MCF 10A (cell line): ENCODE results near the gene FIBCD1. TPM values are rescaled to one million over a fixed set of nuclear protein-coding genes. Genes with fewer than 3 reads are reported as not detected.
"Not testable (repeated sequence)": the region's sequence is repeated elsewhere in the genome, so short reads cannot be mapped to it uniquely, and the experiment has no call there.

Experiments used
- BruUV-seq: library from RNA; stranded (reverse); fragments of 400-500 nt; replicated peaks from 2 replicates; lab custom pipeline; 2021; lab: Mats Ljungman, UMichigan
- CTCF ChIA-PET: fragments of 300-600 bp; sonication (Branson Sonifier 250); formaldehyde crosslinking; extraction: SDS; loops from one replicate; lab custom pipeline; 2021; ENCODE audit warnings: antibody characterized with exemption, inconsistent platforms; lab: Yijun Ruan, JAX
- POLR2A ChIA-PET: fragments of 300-600, 350-650 bp; sonication (Branson Sonifier 250); formaldehyde crosslinking; extraction: SDS; loops from one replicate; lab custom pipeline; 2020; ENCODE audit warnings: antibody characterized with exemption, inconsistent platforms; lab: Yijun Ruan, JAX
- DNase-seq: peaks from one replicate; pipeline ENCODE4 v3.0.0-alpha.2; 2018; ENCODE audit not compliant: unreplicated experiment
- H3K27ac Mint-ChIP-seq: one replicate; pipeline ENCODE4 v1.8.0; 2022; ENCODE audit warnings: mild to moderate bottlenecking, low read depth, mixed read lengths; ENCODE audit not compliant: unreplicated experiment
- H3K27me3 Mint-ChIP-seq: one replicate; pipeline ENCODE4 v1.8.0; 2022; ENCODE audit warnings: mixed read lengths; ENCODE audit not compliant: insufficient read depth, unreplicated experiment
- H3K36me3 Mint-ChIP-seq: one replicate; pipeline ENCODE4 v1.8.0; 2022; ENCODE audit warnings: mild to moderate bottlenecking, moderate library complexity, mixed read lengths; ENCODE audit not compliant: insufficient read depth, unreplicated experiment
- H3K4me1 Mint-ChIP-seq: one replicate; pipeline ENCODE4 v1.8.0; 2022; ENCODE audit warnings: mixed read lengths; ENCODE audit not compliant: insufficient read depth, unreplicated experiment
- H3K4me3 Mint-ChIP-seq: one replicate; pipeline ENCODE4 v1.8.0; 2022; ENCODE audit warnings: mild to moderate bottlenecking, moderate library complexity, mixed read lengths; ENCODE audit not compliant: unreplicated experiment
- H3K9me3 Mint-ChIP-seq: one replicate; pipeline ENCODE4 v1.8.0; 2022; ENCODE audit warnings: mixed read lengths; ENCODE audit not compliant: unreplicated experiment
- intact Hi-C: fragments of 100-400 bp; cut with micrococcal nuclease; formaldehyde crosslinking; loops from 2 replicates; pipeline ENCODE4 v1.14.1; 2022
- total RNA-seq: library from RNA; stranded (reverse); gene quantifications from 2 replicates; pipeline ENCODE4 v1.2.3, GENCODE V29; 2022
- TF ChIP-seq, protein P1 (sequence below): fragments of 200-600 bp; IDR thresholded peaks from one replicate; pipeline ENCODE4 v1.8.0; 2022; ENCODE audit warnings: antibody characterized with exemption, mild to moderate bottlenecking; ENCODE audit not compliant: unreplicated experiment

The FIBCD1 gene
- total RNA-seq, 1 experiment from 2014 or later = 1.6 TPM

DNA sequence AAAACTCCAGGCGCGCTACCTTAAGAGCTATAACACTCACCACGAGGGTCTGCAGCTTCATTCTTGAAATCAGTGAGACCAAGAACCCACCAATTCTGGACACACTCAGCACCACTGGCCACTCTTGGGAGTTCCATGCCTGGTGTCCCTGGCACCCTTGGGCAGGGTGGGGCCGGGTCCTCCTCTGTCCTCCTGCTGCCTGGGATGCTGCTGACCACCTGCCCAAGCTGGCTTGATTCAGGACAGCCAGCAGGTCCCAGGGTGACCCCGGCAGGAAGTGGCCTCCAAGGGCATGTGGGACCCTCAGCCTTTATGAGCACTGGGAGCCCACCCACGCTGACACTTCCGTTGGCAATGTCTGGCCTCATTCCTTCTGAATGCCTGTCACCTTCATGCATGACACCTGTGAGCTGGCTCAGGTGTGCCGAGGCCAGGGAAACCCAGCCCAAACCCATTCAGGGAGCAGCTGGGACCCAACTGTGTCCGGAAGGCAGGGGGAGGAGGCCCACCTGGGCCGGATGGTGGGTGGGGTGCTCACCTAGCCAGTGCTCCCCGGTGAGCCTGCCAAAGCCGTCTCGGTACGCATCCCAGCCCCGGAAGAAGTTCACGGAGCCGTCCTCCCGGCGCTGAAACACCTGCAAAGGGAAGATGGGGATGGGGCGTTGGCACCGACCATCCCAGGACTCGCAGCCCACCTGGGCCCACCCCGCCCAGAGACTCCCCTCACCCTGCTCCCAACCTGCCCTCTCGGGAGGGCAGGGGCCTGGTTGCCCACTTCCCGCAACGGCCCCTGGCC lies 27.6 kb downstream of the FIBCD1 start:
- DNase-seq = no peak
- H3K9me3 Mint-ChIP-seq = no peaks in the 10 kb centered on the region
- TF ChIP-seq, protein P1, sequence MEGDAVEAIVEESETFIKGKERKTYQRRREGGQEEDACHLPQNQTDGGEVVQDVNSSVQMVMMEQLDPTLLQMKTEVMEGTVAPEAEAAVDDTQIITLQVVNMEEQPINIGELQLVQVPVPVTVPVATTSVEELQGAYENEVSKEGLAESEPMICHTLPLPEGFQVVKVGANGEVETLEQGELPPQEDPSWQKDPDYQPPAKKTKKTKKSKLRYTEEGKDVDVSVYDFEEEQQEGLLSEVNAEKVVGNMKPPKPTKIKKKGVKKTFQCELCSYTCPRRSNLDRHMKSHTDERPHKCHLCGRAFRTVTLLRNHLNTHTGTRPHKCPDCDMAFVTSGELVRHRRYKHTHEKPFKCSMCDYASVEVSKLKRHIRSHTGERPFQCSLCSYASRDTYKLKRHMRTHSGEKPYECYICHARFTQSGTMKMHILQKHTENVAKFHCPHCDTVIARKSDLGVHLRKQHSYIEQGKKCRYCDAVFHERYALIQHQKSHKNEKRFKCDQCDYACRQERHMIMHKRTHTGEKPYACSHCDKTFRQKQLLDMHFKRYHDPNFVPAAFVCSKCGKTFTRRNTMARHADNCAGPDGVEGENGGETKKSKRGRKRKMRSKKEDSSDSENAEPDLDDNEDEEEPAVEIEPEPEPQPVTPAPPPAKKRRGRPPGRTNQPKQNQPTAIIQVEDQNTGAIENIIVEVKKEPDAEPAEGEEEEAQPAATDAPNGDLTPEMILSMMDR = no peak
- no TSS peak for BruUV-seq
- no peaks in the 10 kb centered on the region for H3K4me1 Mint-ChIP-seq
- ChIA-PET CTCF (interaction anchor here (0.7 to 1.1 kb wide), 2 partner anchors 87 to 146 kb away, joined by 3 to 8 read pairs; no protein-coding TSS in a partner anchor), POLR2A (no interaction called here)
- intact Hi-C loops = no loop called here
- H3K4me3 Mint-ChIP-seq = no peak overlapping the region
- H3K27me3 Mint-ChIP-seq = peaks cover 13% of the 10 kb centered on the region
- peaks cover 6% of the 10 kb centered on the region for H3K36me3 Mint-ChIP-seq
- H3K27ac Mint-ChIP-seq = no peak overlapping the region

DNA sequence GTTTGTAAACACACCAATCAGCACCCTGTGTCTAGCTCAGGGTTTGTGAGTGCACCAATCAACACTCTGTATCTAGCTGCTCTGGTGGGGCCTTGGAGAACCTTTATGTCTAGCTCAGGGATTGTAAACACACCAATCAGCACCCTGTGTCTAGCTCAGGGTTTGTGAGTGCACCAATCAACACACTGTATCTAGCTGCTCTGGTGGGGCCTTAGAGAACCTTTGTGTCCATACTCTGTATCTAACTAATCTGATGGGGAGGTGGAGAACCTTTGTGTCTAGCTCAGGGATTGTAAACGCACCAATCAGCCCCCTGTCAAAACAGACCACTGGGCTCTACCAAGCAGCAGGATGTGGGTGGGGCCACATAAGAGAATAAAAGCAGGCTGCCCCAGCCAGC lies 28.4 kb downstream of the FIBCD1 start:
- ChIA-PET CTCF (interaction anchor here (1.1 kb wide), 1 partner anchor 147 kb away, joined by 8 read pairs; no protein-coding TSS in a partner anchor), POLR2A (interaction anchor here (0.6 kb wide), 1 partner anchor 60 kb away, joined by 4 read pairs; no protein-coding TSS in a partner anchor)
- H3K36me3 Mint-ChIP-seq, H3K9me3 Mint-ChIP-seq, BruUV-seq, H3K4me3 Mint-ChIP-seq, DNase-seq, intact Hi-C loops, H3K27ac Mint-ChIP-seq, H3K4me1 Mint-ChIP-seq: not testable (repeated sequence)
- H3K27me3 Mint-ChIP-seq = peaks cover 12% of the 10 kb centered on the region

DNA sequence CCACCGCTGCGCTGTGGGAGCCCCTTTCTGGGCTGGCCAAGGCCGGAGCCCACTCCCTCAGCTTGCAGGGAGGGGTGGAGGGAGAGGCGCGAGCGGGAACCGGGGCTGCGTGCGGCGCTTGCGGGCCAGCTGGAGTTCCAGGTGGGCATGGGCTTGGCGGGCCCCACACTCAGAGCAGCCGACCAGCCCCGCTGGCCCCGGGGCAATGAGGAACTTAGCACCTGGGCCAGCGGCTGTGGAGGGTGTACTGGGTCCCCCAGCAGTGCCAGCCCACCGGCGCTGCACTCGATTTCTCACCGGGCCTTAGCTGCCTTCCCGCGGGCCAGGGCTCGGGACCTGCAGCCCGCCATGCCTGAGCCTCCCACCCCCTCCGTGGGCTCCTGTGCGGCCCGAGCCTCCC lies 29.0 kb downstream of the FIBCD1 start:
- POLR2A ChIA-PET, intact Hi-C loops, H3K27ac Mint-ChIP-seq, DNase-seq, H3K4me1 Mint-ChIP-seq, H3K4me3 Mint-ChIP-seq, H3K36me3 Mint-ChIP-seq, BruUV-seq, CTCF ChIA-PET, H3K9me3 Mint-ChIP-seq: not testable (repeated sequence)
- H3K27me3 Mint-ChIP-seq = peaks cover 12% of the 10 kb centered on the region

DNA sequence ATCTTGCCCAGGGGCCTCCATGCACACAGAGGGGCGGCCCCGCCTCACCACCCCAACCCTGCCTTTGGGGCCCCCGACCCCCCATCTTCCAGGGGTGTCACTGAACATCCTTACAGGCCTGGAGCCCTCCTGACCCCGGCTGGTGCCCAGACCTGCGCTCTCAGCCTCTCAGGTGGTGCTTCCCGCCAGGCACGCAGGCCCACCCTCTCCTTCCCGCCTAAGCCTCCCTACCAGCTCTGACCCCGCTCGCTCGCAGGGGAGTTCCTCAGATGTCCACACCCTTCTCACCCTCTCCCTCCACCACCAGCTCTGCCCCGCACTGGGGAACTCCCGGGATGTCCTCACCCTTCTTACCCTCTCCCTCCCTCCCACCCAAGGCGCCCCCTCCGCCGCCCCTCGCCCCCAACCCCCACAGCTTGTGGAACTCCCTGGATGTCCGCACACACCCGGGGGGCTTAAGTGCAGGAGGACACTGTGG lies 30.1 kb downstream of the FIBCD1 start:
- ChIA-PET CTCF (no interaction called here), POLR2A (no interaction called here)
- BruUV-seq = no TSS peak
- intact Hi-C loops = no loop called here
- TF ChIP-seq, protein P1 = no peak
- Mint-ChIP-seq H3K9me3 (no peaks in the 10 kb centered on the region), H3K4me3 (no peak overlapping the region), H3K36me3 (peaks cover 6% of the 10 kb centered on the region), H3K27ac (no peak overlapping the region), H3K4me1 (no peaks in the 10 kb centered on the region), H3K27me3 (peaks cover 12% of the 10 kb centered on the region)
- no peak for DNase-seq

DNA sequence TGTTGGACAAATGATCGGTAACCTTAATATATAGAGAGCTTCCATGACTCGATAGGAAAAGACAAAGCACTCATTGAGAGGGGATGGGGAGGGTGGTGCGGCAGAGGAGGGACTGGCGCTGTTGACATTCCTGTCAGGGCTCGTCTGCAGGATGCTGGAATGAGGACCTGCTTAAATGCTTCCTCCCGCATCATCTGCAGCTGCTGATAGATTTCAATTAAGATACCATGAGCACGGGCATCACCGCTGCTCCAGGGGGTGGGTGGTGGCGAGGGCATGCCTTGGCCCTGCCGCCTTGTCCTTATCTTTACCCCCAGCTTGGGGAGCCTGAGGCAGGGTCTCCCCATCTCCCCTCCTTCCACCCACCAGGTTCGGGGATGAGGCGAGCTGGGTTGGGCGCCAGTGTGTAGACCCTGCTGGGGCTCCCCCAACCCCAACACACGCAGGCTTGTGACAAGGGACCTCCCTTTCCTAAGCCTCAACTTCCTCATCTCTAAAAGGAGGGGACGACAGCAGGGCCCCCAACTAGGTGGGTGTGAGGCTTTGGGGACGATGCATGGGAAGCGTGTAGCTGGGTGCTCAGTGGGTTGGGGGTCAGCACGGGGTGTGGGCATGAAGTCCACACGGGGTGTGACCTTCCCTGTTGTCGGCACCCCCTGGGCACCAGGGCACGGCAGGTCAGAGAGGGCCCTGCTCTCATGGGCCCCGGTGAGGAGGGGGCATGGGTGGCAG lies 30.7 kb downstream of the FIBCD1 start:
- BruUV-seq = no TSS peak
- no peak for DNase-seq
- peaks cover 12% of the 10 kb centered on the region for H3K27me3 Mint-ChIP-seq
- no peak overlapping the region for H3K4me3 Mint-ChIP-seq
- ChIA-PET POLR2A (no interaction called here), CTCF (interaction anchor here (0.6 kb wide), 1 partner anchor 173 kb away, joined by 4 read pairs; no protein-coding TSS in a partner anchor)
- H3K36me3 Mint-ChIP-seq = peaks cover 6% of the 10 kb centered on the region
- H3K9me3 Mint-ChIP-seq = no peaks in the 10 kb centered on the region
- intact Hi-C loops = no loop called here
- TF ChIP-seq, protein P1 = no peak
- no peaks in the 10 kb centered on the region for H3K4me1 Mint-ChIP-seq
- H3K27ac Mint-ChIP-seq = no peak overlapping the region
